Liver (tissue), 9 donors: ENCODE measurements around the gene DHRSX. TPM values are rescaled to one million over a fixed set of nuclear protein-coding genes. Genes with fewer than 3 reads are reported as not detected.

Experiments
- DNase-seq: peaks from one replicate; pipeline ENCODE4 v3.0.0-alpha.2; 2017; ENCODE audit warnings: low spot score
- H3K27ac ChIP-seq, 2 donors: one replicate each; pipeline ENCODE4 v1.7.0; 2013; ENCODE audit warnings: inconsistent platforms in 2 of 2, low read length in 2 of 2, control low read depth in 1 of 2, low read depth in 1 of 2, mild to moderate bottlenecking in 1 of 2
- H3K27me3 ChIP-seq, 4 donors: one replicate each; pipeline versions ENCODE4 v1.6.1 to v1.7.0; 2013; ENCODE audit warnings: low read length in 3 of 4, inconsistent platforms in 1 of 4, mild to moderate bottlenecking in 1 of 4, moderate library complexity in 1 of 4; ENCODE audit not compliant: control insufficient read depth in 4 of 4, insufficient read depth in 4 of 4
- H3K36me3 ChIP-seq, 4 donors: one replicate each; pipeline versions ENCODE4 v1.6.1 to v1.7.0; 2013; ENCODE audit warnings: low read length in 3 of 4, mild to moderate bottlenecking in 3 of 4, low read depth in 1 of 4, moderate library complexity in 1 of 4; ENCODE audit not compliant: control insufficient read depth in 4 of 4, insufficient read depth in 3 of 4
- H3K4me1 ChIP-seq, 4 donors: one replicate each; pipeline versions ENCODE4 v1.6.1 to v1.7.0; 2013; ENCODE audit warnings: low read length in 3 of 4, mild to moderate bottlenecking in 3 of 4, moderate library complexity in 1 of 4; ENCODE audit not compliant: control insufficient read depth in 4 of 4, insufficient read depth in 4 of 4
- H3K4me3 ChIP-seq, 3 donors: one replicate each; pipeline versions ENCODE4 v1.6.1 to v1.7.0; 2013; ENCODE audit warnings: low read length in 3 of 3, control low read depth in 1 of 3, low read depth in 1 of 3, mild to moderate bottlenecking in 1 of 3
- H3K9ac ChIP-seq, 2 donors: one replicate each; pipeline ENCODE4 v1.7.0; 2013; ENCODE audit warnings: low read length in 2 of 2, mild to moderate bottlenecking in 2 of 2, moderate library complexity in 2 of 2, control low read depth in 1 of 2, low read depth in 1 of 2
- H3K9me3 ChIP-seq, 4 donors: one replicate each; pipeline versions ENCODE4 v1.6.1 to v1.7.0; 2013; ENCODE audit warnings: low read length in 3 of 4; ENCODE audit not compliant: control insufficient read depth in 4 of 4
- CTCF ChIP-seq: fragments of 150-350 bp; IDR thresholded peaks from 2 replicates; pipeline ENCODE4 v1.5.1; 2017; ENCODE audit warnings: improper control_type of control experiment, low read depth, low read length; ENCODE audit not compliant: missing input control
- EGR1 ChIP-seq, 2 donors: IDR thresholded peaks; 2 replicates each; pipeline ENCODE4 v1.6.1; 2016 to 2018; ENCODE audit warnings: antibody characterized with exemption in 2 of 2, low read depth in 2 of 2
- FOXA1 ChIP-seq: IDR thresholded peaks from 2 replicates; pipeline ENCODE4 v1.6.1; 2016; ENCODE audit warnings: antibody characterized with exemption
- FOXA2 ChIP-seq: IDR thresholded peaks from 2 replicates; pipeline ENCODE4 v1.6.1; 2016; ENCODE audit warnings: antibody characterized with exemption
- GABPA ChIP-seq, 2 donors: IDR thresholded peaks in 1 of 2; conservative IDR thresholded peaks in 1 of 2; 2 replicates each; pipeline ENCODE4 v1.6.1; 2016; ENCODE audit warnings: antibody characterized with exemption in 2 of 2, mild to moderate bottlenecking in 1 of 2, moderate library complexity in 1 of 2
- HNF4A ChIP-seq, 2 donors: conservative IDR thresholded peaks; 2 replicates each; pipeline ENCODE4 v1.6.1; 2016; ENCODE audit warnings: antibody characterized with exemption in 2 of 2, mild to moderate bottlenecking in 2 of 2
- HNF4G ChIP-seq: IDR thresholded peaks from 2 replicates; pipeline ENCODE4 v1.6.1; 2016; ENCODE audit warnings: antibody characterized with exemption
- JUND ChIP-seq, 2 donors: IDR thresholded peaks; 2 replicates each; pipeline ENCODE4 v1.6.1; 2016; ENCODE audit warnings: antibody characterized with exemption in 2 of 2
- MAX ChIP-seq: IDR thresholded peaks from 2 replicates; pipeline ENCODE4 v1.6.1; 2016; ENCODE audit warnings: antibody characterized with exemption
- NR2F2 ChIP-seq: IDR thresholded peaks from 2 replicates; pipeline ENCODE4 v1.6.1; 2016; ENCODE audit warnings: antibody characterized with exemption
- RAD21 ChIP-seq, 2 donors: IDR thresholded peaks; 2 replicates each; pipeline ENCODE4 v1.6.1; 2016; ENCODE audit warnings: antibody characterized with exemption in 2 of 2, mild to moderate bottlenecking in 2 of 2
- RXRA ChIP-seq, 2 donors: IDR thresholded peaks; 2 replicates each; pipeline ENCODE4 v1.6.1; 2017 to 2018; ENCODE audit warnings: antibody characterized with exemption in 2 of 2, mild to moderate bottlenecking in 1 of 2
- SP1 ChIP-seq: IDR thresholded peaks from 2 replicates; pipeline ENCODE4 v1.6.1; 2018; ENCODE audit warnings: antibody characterized with exemption, mild to moderate bottlenecking
- TAF1 ChIP-seq: conservative IDR thresholded peaks from 2 replicates; pipeline ENCODE4 v1.6.1; 2016; ENCODE audit warnings: antibody characterized with exemption, mild to moderate bottlenecking
- YY1 ChIP-seq: IDR thresholded peaks from 2 replicates; pipeline ENCODE4 v1.6.1; 2016; ENCODE audit warnings: antibody characterized with exemption, mild to moderate bottlenecking
- ZBTB33 ChIP-seq: IDR thresholded peaks from 2 replicates; pipeline ENCODE4 v1.6.1; 2016; ENCODE audit warnings: antibody characterized with exemption
- WGBS: extraction: QIAGEN DNeasy Blood & Tissue Kit; methylation state at CpG from one replicate; pipeline ENCODE4 v1.1.7; 2013; 5-methylcytosine and 5-hydroxymethylcytosine counted together
- polyA plus RNA-seq, 2 donors: library from polyadenylated mRNA; stranded (reverse) in 1 of 2; unstranded in 1 of 2; fragments of 200-250 nt in 1 of 2; fragments of >200 nt in 1 of 2; fragmentation: Nextera tagmentation in 1 of 2; extraction: Ambion mirVana in 1 of 2; gene quantifications; one replicate each; pipeline versions ENCODE4 v1.2.1 to v1.2.3, GENCODE V29; 2013 to 2015
- total RNA-seq, 2 donors: library from RNA; depleted of rRNA; stranded (reverse); fragments of >200 nt; gene quantifications; one replicate each; pipeline ENCODE4 v1.2.3, GENCODE V29; 2014
- TF ChIP-seq, protein P1 (sequence below): IDR thresholded peaks from 2 replicates; pipeline ENCODE4 v1.6.1; 2016; ENCODE audit warnings: antibody characterized with exemption, mild to moderate bottlenecking
- TF ChIP-seq, protein P2 (sequence below): IDR thresholded peaks from 2 replicates; pipeline ENCODE4 v1.6.1; 2016; ENCODE audit warnings: antibody characterized with exemption
- donor health status: healthy.
- donor health status: healthy.
- donor health status: healthy.
- donor health status: healthy.
- donor health status: healthy.

The DHRSX gene
- total and polyA plus RNA-seq, 4 donors: 17.2 to 35.2 (median 23.3) TPM

DNA sequence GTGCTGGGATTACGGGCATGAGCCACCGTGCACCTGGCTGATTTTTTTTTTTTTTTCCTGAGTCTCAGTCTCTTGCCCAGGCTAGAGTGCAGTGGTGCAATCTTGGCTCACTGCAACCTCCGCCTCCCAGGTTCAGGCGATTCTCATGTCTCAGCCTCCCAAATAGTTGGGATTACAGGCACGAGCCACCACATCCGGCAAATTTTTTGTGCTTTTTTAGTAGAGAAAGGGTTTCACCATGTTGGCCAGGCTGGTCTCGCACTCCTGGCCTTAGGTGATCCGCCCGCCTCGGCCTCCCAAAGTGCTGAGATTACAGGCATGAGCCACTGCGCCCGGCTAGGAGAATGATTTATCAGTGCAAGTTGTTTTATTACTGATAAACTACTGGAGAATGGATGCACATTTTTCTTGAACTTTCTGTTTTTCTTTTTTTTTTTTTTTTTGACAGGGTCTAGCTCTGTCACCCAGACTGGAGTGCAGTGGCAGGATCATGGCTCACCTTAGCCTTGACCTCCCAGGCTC, 39.7 kb upstream of the DHRSX start:
- Histone ChIP-seq H3K27ac (no peak overlapping the region), H3K4me1 (peaks cover 0 to 3% (median 2%) of the 10 kb centered on the region in 4 donors), H3K4me3 (no peak overlapping the region), H3K27me3 (no peaks in the 10 kb centered on the region), H3K36me3 (no peaks in the 10 kb centered on the region), H3K9me3 (no peaks in the 10 kb centered on the region), H3K9ac (no peak overlapping the region)
- 87% methylated on average over 12 of the region's 12 CpGs for WGBS
- TF ChIP-seq YY1 (no peak), NR2F2 (no peak), ZBTB33 (no peak), SP1 (no peak), FOXA1 (no peak), HNF4A (conservative IDR thresholded peaks at IDR 0.05) (no peak), JUND (IDR thresholded peaks at IDR 0.05) (no peak), EGR1 (IDR thresholded peaks at IDR 0.05; ENCODE audit: low read depth in 2 of 2) (no peak), GABPA (IDR thresholded peaks at IDR 0.05 in 1 of 2, conservative IDR thresholded peaks at IDR 0.05 in 1 of 2) (no peak), RXRA (IDR thresholded peaks at IDR 0.05) (no peak), CTCF (no peak), HNF4G (no peak), TAF1 (no peak), RAD21 (IDR thresholded peaks at IDR 0.05) (no peak), MAX (no peak), FOXA2 (no peak)
- TF ChIP-seq, protein P1, sequence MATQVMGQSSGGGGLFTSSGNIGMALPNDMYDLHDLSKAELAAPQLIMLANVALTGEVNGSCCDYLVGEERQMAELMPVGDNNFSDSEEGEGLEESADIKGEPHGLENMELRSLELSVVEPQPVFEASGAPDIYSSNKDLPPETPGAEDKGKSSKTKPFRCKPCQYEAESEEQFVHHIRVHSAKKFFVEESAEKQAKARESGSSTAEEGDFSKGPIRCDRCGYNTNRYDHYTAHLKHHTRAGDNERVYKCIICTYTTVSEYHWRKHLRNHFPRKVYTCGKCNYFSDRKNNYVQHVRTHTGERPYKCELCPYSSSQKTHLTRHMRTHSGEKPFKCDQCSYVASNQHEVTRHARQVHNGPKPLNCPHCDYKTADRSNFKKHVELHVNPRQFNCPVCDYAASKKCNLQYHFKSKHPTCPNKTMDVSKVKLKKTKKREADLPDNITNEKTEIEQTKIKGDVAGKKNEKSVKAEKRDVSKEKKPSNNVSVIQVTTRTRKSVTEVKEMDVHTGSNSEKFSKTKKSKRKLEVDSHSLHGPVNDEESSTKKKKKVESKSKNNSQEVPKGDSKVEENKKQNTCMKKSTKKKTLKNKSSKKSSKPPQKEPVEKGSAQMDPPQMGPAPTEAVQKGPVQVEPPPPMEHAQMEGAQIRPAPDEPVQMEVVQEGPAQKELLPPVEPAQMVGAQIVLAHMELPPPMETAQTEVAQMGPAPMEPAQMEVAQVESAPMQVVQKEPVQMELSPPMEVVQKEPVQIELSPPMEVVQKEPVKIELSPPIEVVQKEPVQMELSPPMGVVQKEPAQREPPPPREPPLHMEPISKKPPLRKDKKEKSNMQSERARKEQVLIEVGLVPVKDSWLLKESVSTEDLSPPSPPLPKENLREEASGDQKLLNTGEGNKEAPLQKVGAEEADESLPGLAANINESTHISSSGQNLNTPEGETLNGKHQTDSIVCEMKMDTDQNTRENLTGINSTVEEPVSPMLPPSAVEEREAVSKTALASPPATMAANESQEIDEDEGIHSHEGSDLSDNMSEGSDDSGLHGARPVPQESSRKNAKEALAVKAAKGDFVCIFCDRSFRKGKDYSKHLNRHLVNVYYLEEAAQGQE: no peak
- TF ChIP-seq, protein P2, sequence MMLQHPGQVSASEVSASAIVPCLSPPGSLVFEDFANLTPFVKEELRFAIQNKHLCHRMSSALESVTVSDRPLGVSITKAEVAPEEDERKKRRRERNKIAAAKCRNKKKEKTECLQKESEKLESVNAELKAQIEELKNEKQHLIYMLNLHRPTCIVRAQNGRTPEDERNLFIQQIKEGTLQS: no peak
- DNase-seq: no peak
